GM19438 (cell line): ENCODE results near the gene SPRED2.

ENCODE experiments used
- ATAC-seq: cut with Tn5 transposase; IDR thresholded peaks from one replicate; pipeline ENCODE4 v1.9.1; 2021; ENCODE audit warnings: low read depth; ENCODE audit not compliant: unreplicated experiment

The SPRED2 gene

DNA sequence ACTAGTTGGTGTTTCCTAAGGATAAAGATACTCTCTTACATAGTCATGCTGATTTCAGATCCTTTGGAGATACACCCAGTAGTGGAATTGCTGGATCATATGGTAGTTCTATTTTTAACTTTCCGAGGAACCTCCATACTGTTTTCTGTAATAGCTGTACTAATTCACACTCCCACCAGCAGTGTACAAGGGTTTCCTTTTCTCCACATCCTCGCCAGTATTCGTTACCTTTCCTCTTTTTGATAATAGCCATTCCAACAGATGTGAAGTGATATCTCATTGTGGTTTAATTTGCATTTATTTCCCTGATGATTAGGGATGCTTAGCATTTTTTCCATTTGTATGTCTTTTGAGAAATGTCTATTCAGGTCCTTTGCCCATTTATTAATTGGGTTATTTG lies 170.7 kb downstream of the SPRED2 start:
- ATAC-seq, result no peak
